Measurements from ENCODE around the gene RAB8A. TPM values are rescaled to one million over a fixed set of nuclear protein-coding genes. Genes with fewer than 3 reads are reported as not detected.
"Not testable (repeated sequence)": the region's sequence is repeated elsewhere in the genome, so short reads cannot be mapped to it uniquely, and the experiment has no call there.

The RAB8A gene
- total RNA-seq, 1 experiment from 2014 or later = 59.3 TPM

GRCh38 chr19:16115301-16116039 is 3.8 kb downstream of the RAB8A start:
- H3K36me3 ChIP-seq (replicated peaks; ENCODE audit: control insufficient read depth, insufficient read depth, low read length) = peaks cover 20% of the 10 kb centered on the region
- H3K4me3 ChIP-seq (ENCODE audit: insufficient read depth, low read depth, low read length) = no peak overlapping the region
- H3K27me3 ChIP-seq (ENCODE audit: control insufficient read depth, insufficient read depth, low read length) = no peaks in the 10 kb centered on the region
- no peak for DNase-seq

DNA sequence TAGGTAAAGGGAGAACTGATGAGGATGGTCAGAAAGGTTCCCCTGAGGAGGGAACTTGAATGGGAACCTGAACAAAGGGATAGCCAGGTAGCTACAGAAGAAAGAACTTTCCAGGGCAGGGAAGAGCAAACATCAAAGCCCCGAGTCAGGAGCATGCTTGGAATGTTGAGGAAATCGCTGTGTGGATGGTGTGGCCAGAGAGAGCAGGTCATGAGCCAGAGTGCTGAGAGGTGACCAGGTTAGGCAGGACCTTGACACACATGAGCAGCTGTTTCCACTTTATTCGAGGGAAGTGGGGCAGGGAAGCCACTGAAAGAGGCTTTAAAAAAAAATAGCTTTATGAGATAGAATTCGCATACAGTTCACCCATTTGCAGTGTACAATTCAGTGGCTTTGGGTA is 4.4 kb downstream of the RAB8A start:
- DNase-seq = no peak
- H3K27me3 ChIP-seq (ENCODE audit: control insufficient read depth, insufficient read depth, low read length) = no peaks in the 10 kb centered on the region
- H3K4me3 ChIP-seq (ENCODE audit: insufficient read depth, low read depth, low read length) = no peak overlapping the region
- H3K36me3 ChIP-seq (replicated peaks; ENCODE audit: control insufficient read depth, insufficient read depth, low read length) = peaks cover 20% of the 10 kb centered on the region

DNA sequence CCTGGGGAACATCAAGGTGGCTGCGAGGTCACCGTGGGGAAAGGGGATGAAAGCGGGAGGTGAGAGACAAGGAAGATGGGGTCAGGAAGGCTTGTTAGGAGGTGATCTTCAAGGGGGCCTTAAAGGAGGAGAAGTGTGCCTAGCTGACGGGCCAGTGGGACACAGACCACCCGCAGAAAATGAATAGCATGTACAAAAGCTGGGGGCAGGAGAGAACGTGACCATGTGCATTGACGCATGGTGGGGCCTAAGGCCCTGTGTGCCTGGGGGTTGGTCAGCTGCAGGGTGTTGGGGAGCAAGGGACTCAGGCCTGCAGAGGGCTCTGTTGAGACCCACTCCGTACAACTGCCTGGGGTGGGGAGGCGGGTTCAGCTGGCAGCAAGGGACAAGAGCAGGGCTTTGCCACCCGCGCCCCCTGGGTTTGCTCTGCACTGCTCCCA is 5.9 kb downstream of the RAB8A start:
- Histone ChIP-seq H3K27me3 (ENCODE audit: control insufficient read depth, insufficient read depth, low read length) (no peaks in the 10 kb centered on the region), H3K36me3 (replicated peaks; ENCODE audit: control insufficient read depth, insufficient read depth, low read length) (peaks cover 27% of the 10 kb centered on the region), H3K4me3 (ENCODE audit: insufficient read depth, low read depth, low read length) (no peak overlapping the region)
- peak; percentile 79 for DNase-seq

DNA sequence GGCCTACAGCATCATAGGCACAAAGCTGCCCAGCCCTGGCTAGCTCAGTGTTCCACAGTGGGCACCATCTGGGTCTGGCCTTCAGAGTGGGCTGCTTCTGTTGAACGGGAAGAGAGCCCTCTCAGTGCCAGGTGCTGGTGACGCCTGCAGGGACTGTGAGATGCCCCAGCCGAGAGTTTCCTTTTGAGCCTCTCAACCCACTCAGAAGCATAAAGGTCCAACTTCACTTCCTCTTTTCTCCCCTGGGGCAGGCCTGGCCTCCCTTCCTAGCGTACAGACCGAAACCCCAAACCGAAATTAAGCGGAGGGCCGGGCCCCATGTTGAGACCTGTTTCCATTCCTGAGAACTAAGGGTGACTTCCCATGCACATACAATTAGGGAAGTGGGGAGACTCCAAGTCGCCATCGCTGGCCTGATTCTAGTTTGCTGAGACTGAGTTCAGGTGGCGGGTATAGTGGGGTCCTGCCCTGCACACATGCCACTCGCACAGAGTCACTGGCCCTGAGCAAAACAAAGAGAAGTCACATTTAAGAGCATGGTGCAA is 6.9 kb downstream of the RAB8A start:
- Histone ChIP-seq H3K36me3 (replicated peaks; ENCODE audit: control insufficient read depth, insufficient read depth, low read length) (peaks cover 26% of the 10 kb centered on the region), H3K27me3 (ENCODE audit: control insufficient read depth, insufficient read depth, low read length) (no peaks in the 10 kb centered on the region), H3K4me3 (ENCODE audit: insufficient read depth, low read depth, low read length) (no peak overlapping the region)
- DNase-seq = no peak

DNA sequence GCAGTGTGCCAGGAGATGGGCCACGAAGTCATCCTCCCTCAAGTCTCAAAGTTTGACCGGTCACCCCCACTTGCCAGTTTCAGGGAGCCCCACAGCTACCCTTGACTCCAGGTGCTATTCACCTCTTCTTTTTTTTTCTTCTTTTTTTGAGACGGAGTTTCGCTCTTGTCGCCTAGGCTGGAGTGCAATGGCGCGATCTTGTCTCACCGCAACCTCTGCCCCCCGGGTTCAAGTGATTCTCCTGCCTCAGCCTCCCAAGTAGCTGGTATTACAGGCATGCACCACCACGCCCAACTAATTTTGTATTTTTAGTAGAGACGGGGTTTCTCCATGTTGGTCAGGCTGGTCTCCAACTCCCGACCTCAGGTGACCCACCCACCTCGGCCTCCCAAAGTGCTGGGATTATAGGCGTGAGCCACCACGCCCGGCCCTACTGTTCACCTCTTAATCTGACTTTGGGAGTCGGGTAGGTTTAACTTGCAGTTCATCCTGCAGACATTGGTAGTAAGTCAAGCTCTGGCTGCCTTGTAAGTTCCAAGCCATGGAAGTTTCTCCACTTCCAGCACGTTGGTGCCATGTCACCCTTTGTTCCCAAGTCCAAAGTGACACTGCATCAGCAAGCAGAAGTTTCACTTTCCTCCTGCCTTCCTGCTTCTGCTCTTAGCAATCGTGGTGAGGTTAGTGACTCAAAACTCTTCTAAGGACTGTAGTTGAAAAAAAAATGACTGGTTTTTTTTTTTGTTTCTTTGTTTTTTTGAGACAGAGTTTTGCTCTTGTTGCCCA is 7.6 kb downstream of the RAB8A start:
- H3K27me3 ChIP-seq (ENCODE audit: control insufficient read depth, insufficient read depth, low read length); DNase-seq; H3K4me3 ChIP-seq (ENCODE audit: insufficient read depth, low read depth, low read length): not testable (repeated sequence)
- peaks cover 29% of the 10 kb centered on the region for H3K36me3 ChIP-seq (replicated peaks; ENCODE audit: control insufficient read depth, insufficient read depth, low read length)

DNA sequence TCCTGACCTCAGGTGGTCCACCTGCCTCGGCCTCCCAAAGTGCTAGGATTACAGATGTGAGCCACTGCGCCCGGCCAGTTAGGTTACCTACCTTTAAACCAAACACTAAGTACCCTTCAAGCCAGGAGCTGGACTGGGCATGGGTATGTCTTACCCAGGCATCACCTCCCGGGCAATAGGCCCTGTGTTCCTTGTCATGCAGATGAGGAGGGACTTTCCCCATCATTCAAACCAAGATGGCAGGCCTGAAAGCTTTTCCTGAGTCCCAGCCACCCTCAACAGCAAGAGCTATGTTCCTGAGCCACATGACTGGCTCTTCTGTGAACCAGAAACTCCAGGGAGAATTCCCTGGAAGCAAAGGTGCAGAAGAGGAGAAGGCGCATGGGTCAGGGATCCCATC is 9.5 kb downstream of the RAB8A start:
- DNase-seq = peak; percentile 56
- Histone ChIP-seq H3K4me3 (ENCODE audit: insufficient read depth, low read depth, low read length) (no peak overlapping the region), H3K27me3 (ENCODE audit: control insufficient read depth, insufficient read depth, low read length) (no peaks in the 10 kb centered on the region), H3K36me3 (replicated peaks; ENCODE audit: control insufficient read depth, insufficient read depth, low read length) (peaks cover 32% of the 10 kb centered on the region)

GRCh38 chr19:16121967-16122366 is 10.3 kb downstream of the RAB8A start:
- Histone ChIP-seq H3K27me3 (ENCODE audit: control insufficient read depth, insufficient read depth, low read length) (no peaks in the 10 kb centered on the region), H3K36me3 (replicated peaks; ENCODE audit: control insufficient read depth, insufficient read depth, low read length) (peaks cover 36% of the 10 kb centered on the region), H3K4me3 (ENCODE audit: insufficient read depth, low read depth, low read length) (no peak overlapping the region)
- DNase-seq = no peak

- DNase-seq = no peak
- no peak overlapping the region for H3K4me3 ChIP-seq (ENCODE audit: insufficient read depth, low read depth, low read length)
- no peaks in the 10 kb centered on the region for H3K27me3 ChIP-seq (ENCODE audit: control insufficient read depth, insufficient read depth, low read length)
- peaks cover 39% of the 10 kb centered on the region for H3K36me3 ChIP-seq (replicated peaks; ENCODE audit: control insufficient read depth, insufficient read depth, low read length)
Measured at GRCh38 chr19:16124953-16125352, 13.3 kb downstream of the RAB8A start.

GRCh38 chr19:16125737-16126495 is 14.2 kb downstream of the RAB8A start:
- no peak for DNase-seq
- Histone ChIP-seq H3K27me3 (ENCODE audit: control insufficient read depth, insufficient read depth, low read length) (no peaks in the 10 kb centered on the region), H3K36me3 (replicated peaks; ENCODE audit: control insufficient read depth, insufficient read depth, low read length) (peaks cover 39% of the 10 kb centered on the region), H3K4me3 (ENCODE audit: insufficient read depth, low read depth, low read length) (no peak overlapping the region)

DNA sequence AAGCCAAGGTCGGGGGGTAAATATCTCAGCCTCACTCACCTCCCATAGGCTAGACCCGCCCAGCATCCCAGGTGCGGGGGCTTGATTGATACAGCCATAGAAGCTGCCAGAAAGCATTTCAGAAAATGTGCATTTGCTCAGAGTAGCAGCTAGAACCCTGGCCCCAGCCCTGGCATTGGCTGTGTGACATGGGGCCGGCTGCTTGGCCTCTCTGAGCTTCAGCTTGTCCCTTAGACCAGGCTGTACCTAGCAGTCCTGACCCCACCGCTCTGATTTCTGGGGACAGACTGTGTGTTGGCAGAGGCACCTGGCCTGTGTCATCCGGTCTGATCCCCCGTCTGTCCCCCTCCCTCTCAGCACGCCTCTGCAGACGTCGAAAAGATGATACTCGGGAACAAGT is 15.4 kb downstream of the RAB8A start:
- no peak for DNase-seq
- Histone ChIP-seq H3K27me3 (ENCODE audit: control insufficient read depth, insufficient read depth, low read length) (no peaks in the 10 kb centered on the region), H3K4me3 (ENCODE audit: insufficient read depth, low read depth, low read length) (no peak overlapping the region), H3K36me3 (replicated peaks; ENCODE audit: control insufficient read depth, insufficient read depth, low read length) (peaks cover 34% of the 10 kb centered on the region)

DNA sequence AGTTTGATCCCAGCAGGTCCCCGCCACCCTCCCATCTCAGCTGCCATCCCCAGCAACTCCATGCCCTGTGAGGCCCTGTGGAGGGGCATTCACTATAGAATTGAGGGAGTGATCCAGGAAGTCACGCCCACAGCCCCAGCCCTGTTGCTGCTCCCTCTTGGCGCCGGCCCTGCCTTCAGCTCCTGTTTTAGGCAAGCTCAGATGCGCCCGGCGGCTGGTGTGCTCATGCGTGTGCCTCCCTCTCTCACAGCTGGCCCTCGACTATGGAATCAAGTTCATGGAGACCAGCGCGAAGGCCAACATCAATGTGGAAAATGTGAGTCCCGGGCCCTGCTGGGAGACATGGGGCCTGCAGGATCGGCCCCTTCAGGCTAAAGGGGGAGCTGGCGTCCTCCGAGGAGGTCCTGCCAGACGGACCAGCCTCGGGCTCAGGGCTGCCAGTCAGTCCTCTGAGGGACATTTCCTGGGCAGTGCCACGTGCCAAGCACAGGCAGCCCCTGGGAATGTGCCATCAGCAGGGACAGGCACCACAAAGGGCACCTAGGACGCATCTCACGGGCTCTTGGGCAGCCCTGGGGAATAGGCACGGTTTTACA is 16.2 kb downstream of the RAB8A start:
- Histone ChIP-seq H3K4me3 (ENCODE audit: insufficient read depth, low read depth, low read length) (no peak overlapping the region), H3K36me3 (replicated peaks; ENCODE audit: control insufficient read depth, insufficient read depth, low read length) (peaks cover 36% of the 10 kb centered on the region), H3K27me3 (ENCODE audit: control insufficient read depth, insufficient read depth, low read length) (no peaks in the 10 kb centered on the region)
- DNase-seq = no peak

DNA sequence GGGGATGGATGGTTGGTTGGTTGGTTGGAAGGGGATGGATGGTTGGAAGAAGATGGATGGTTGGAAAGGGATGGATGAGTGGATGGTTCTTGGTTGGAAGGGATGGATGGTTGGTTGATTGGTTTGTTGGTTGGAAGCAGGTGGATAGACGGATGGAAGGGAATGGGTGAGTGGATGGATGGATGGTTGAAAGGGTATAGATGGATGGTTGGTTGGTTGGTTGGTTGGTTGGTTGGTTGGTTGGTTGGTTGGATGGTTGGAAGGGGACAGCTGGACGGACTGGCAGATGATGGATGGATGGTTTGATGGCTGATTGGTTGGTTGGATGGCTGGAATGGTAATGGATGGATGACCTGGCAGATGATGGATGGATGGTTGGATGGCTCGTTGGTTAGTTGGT is 20.0 kb downstream of the RAB8A start:
- DNase-seq = no peak
- Histone ChIP-seq H3K27me3 (ENCODE audit: control insufficient read depth, insufficient read depth, low read length) (no peaks in the 10 kb centered on the region), H3K36me3 (replicated peaks; ENCODE audit: control insufficient read depth, insufficient read depth, low read length) (peaks cover 29% of the 10 kb centered on the region), H3K4me3 (ENCODE audit: insufficient read depth, low read depth, low read length) (no peak overlapping the region)

DNA sequence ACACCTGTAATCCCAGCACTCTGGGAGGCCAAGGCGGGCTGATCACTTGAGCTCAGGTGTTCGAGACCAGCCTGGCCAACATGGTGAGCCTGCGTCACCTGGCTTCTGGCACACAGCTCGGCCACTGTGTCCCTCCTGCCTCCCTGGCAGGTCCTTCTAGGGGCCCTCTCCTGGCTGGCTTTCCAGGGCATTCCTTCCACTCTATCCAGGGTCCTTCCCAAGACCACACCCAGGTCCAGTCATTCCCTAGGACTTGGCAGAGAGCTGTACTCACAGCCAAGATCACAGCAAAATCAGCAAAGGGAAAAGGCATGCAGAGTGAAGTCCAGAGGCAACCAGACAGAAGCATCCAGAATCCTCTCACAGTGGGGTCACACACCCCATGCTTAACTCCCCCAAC is 22.1 kb downstream of the RAB8A start:
- DNase-seq = no peak
- no peak overlapping the region for H3K4me3 ChIP-seq (ENCODE audit: insufficient read depth, low read depth, low read length)
- no peaks in the 10 kb centered on the region for H3K27me3 ChIP-seq (ENCODE audit: control insufficient read depth, insufficient read depth, low read length)
- H3K36me3 ChIP-seq (replicated peaks; ENCODE audit: control insufficient read depth, insufficient read depth, low read length) = peaks cover 22% of the 10 kb centered on the region

GRCh38 chr19:16134510-16134909 is 22.8 kb downstream of the RAB8A start:
- peaks cover 16% of the 10 kb centered on the region for H3K36me3 ChIP-seq (replicated peaks; ENCODE audit: control insufficient read depth, insufficient read depth, low read length)
- no peak for DNase-seq
- H3K4me3 ChIP-seq (ENCODE audit: insufficient read depth, low read depth, low read length) = no peak overlapping the region
- no peaks in the 10 kb centered on the region for H3K27me3 ChIP-seq (ENCODE audit: control insufficient read depth, insufficient read depth, low read length)
